HepG2 (cell line): ENCODE data around the gene MFF. TPM values are rescaled to one million over a fixed set of nuclear protein-coding genes. Genes with fewer than 3 reads are reported as not detected.
A peak's percentile ranks its signal among the peaks of the same experiment; 100 is the strongest.

Source experiments
- ATAC-seq: fragments of 200-7000 bp; cut with Tn5 transposase; 3 replicates; pipeline ENCODE4 v1.9.1; 2020; ENCODE audit warnings: mild to moderate bottlenecking, moderate library complexity
- Bru-seq: library from RNA; stranded (reverse); fragments of 400-500 nt; gene quantifications from one replicate; lab custom pipeline; 2021; lab: Mats Ljungman, UMichigan
- BruChase-seq, 2 experiments: library from RNA; stranded (reverse); fragments of 400-500 nt; gene quantifications; one replicate each; lab custom pipeline; 2021; lab: Mats Ljungman, UMichigan
- BruUV-seq: library from RNA; stranded (reverse); fragments of 400-500 nt; replicated peaks from 2 replicates; lab custom pipeline; 2021; lab: Mats Ljungman, UMichigan
- CTCF ChIA-PET: fragments of 300-600 bp; formaldehyde crosslinking; extraction: SDS; loops from one replicate; lab custom pipeline; 2021; ENCODE audit warnings: low total read pairs, inconsistent platforms, low intra/inter-chr PET ratio; lab: Yijun Ruan, JAX
- POLR2A ChIA-PET: fragments of 350-600 bp; sonication (Branson Sonifier 250); formaldehyde crosslinking; loops from one replicate; lab custom pipeline; 2020; ENCODE audit warnings: antibody characterized with exemption, inconsistent platforms; lab: Yijun Ruan, JAX
- DNase-seq: peaks from one replicate; pipeline ENCODE4 v3.0.0-alpha.2; 2015; ENCODE audit warnings: low spot score
- FAIRE-seq: peaks from 3 replicates; lab custom pipeline; 2011; peaks lifted over from hg19 to GRCh38; lab: Jason Lieb, UNC
- H2AFZ ChIP-seq: one replicate; pipeline ENCODE4 v1.6.1; 2011; ENCODE audit warnings: low read length, inconsistent platforms
- H3K27ac ChIP-seq: fragments of 300-600 bp; 3 replicates; pipeline ENCODE4 v1.8.0; 2011; ENCODE audit warnings: mixed run types, mild to moderate bottlenecking, mixed read lengths, low read length, inconsistent platforms; ENCODE audit not compliant: insufficient read depth; ENCODE audit errors: extremely low read length
- H3K27me3 ChIP-seq, 2 experiments: fragments of 200-600 bp in 1 of 2; 2 replicates in 1 of 2; 3 replicates in 1 of 2; pipeline versions ENCODE4 v1.6.0 to v1.8.0; 2011; ENCODE audit warnings: low read length in 2 of 2, mild to moderate bottlenecking in 2 of 2, moderate library complexity in 2 of 2, inconsistent platforms in 1 of 2; ENCODE audit not compliant: insufficient read depth in 2 of 2, control insufficient read depth in 1 of 2
- H3K36me3 ChIP-seq, 2 experiments: fragments of 200-600 bp in 1 of 2; replicated peaks in 1 of 2; 2 replicates in 1 of 2; 3 replicates in 1 of 2; pipeline versions ENCODE4 v1.5.1 to v1.8.0; 2011; ENCODE audit warnings: low read length in 2 of 2, inconsistent platforms in 1 of 2; ENCODE audit not compliant: insufficient read depth in 2 of 2, control insufficient read depth in 1 of 2
- H3K4me1 ChIP-seq: 2 replicates; pipeline ENCODE4 v1.5.1; 2012; ENCODE audit warnings: low read length, inconsistent platforms; ENCODE audit not compliant: insufficient read depth
- H3K4me2 ChIP-seq: 2 replicates; pipeline ENCODE4 v1.6.0; 2011; ENCODE audit warnings: low read depth, low read length, inconsistent platforms
- H3K4me3 ChIP-seq, 3 experiments: fragments of 200-600 bp in 1 of 3; sonication (generic), shearing (Covaris generic) in 1 of 3; replicated peaks in 1 of 3; 2 replicates each; pipeline ENCODE4 v1.5.1; 2011 to 2016; ENCODE audit warnings: low read length in 3 of 3, inconsistent platforms in 2 of 3, low read depth in 2 of 3, mild to moderate bottlenecking in 2 of 3, control low read depth in 1 of 3, mixed read lengths in 1 of 3; ENCODE audit not compliant: insufficient read depth in 1 of 3
- H3K79me2 ChIP-seq: one replicate; pipeline ENCODE4 v1.6.1; 2011; ENCODE audit warnings: low read length, inconsistent platforms; ENCODE audit not compliant: insufficient read depth
- H3K9ac ChIP-seq: 2 replicates; pipeline ENCODE4 v1.6.0; 2011; ENCODE audit warnings: mild to moderate bottlenecking, low read depth, low read length, inconsistent platforms; ENCODE audit not compliant: insufficient read depth
- H3K9me3 ChIP-seq: 2 replicates; pipeline ENCODE4 v1.5.1; 2012; ENCODE audit warnings: mild to moderate bottlenecking, low read length
- H4K20me1 ChIP-seq: 2 replicates; pipeline ENCODE4 v1.6.0; 2011; ENCODE audit warnings: inconsistent platforms, mild to moderate bottlenecking, low read length, moderate library complexity; ENCODE audit not compliant: insufficient read depth
- CENPT ChIP-seq: sonication (generic); formaldehyde crosslinking; IDR thresholded peaks from 2 replicates; pipeline ENCODE4 v1.8.0; 2022; ENCODE audit warnings: low read depth, mild to moderate bottlenecking, moderate library complexity, missing genetic modification reagents
- CHD4 ChIP-seq: fragments of 200-600 bp; sonication (generic); IDR thresholded peaks from 2 replicates; pipeline ENCODE4 v1.7.0; 2017; ENCODE audit warnings: mild to moderate bottlenecking, low read length, borderline replicate concordance
- FOSL2 ChIP-seq: sonication (generic); formaldehyde crosslinking; IDR thresholded peaks from 2 replicates; pipeline ENCODE4 v1.4.0; 2020; ENCODE audit warnings: missing genetic modification reagents
- LBX2 ChIP-seq: sonication (generic); formaldehyde crosslinking; IDR thresholded peaks from 2 replicates; pipeline ENCODE4 v1.5.0; 2020; ENCODE audit warnings: missing genetic modification reagents, mild to moderate bottlenecking, borderline replicate concordance
- NBN ChIP-seq: fragments of 450-650 bp; conservative IDR thresholded peaks from 2 replicates; pipeline ENCODE4 v1.6.1; 2017
- NFKB2 ChIP-seq: sonication (generic); formaldehyde crosslinking; IDR thresholded peaks from 2 replicates; pipeline ENCODE4 v1.4.0; 2020; ENCODE audit warnings: missing genetic modification reagents, borderline replicate concordance
- NKX3-1 ChIP-seq: sonication (generic); formaldehyde crosslinking; IDR thresholded peaks from 2 replicates; pipeline ENCODE4 v1.5.0; 2020; ENCODE audit warnings: missing genetic modification reagents
- TOPORS ChIP-seq: sonication (generic); formaldehyde crosslinking; IDR thresholded peaks from 2 replicates; pipeline ENCODE4 v1.8.0; 2023; ENCODE audit warnings: mild to moderate bottlenecking, missing genetic modification reagents
- ZBTB20 ChIP-seq: sonication (generic); formaldehyde crosslinking; IDR thresholded peaks from 2 replicates; pipeline ENCODE4 v1.8.1; 2023; ENCODE audit warnings: missing genetic modification reagents, low read depth, mild to moderate bottlenecking, borderline replicate concordance
- ZNF674 ChIP-seq: sonication (generic); formaldehyde crosslinking; IDR thresholded peaks from 2 replicates; pipeline ENCODE4 v1.5.0; 2020; ENCODE audit warnings: low read depth, mild to moderate bottlenecking, missing genetic modification reagents
- WGBS: methylation state at CpG from one replicate; pipeline ENCODE4 v1.1.6; 2017; ENCODE audit warnings: low lambda C conversion rate; 5-methylcytosine and 5-hydroxymethylcytosine counted together
- in situ Hi-C: cut with HindIII; loops from 2 replicates; pipeline ENCODE4 v1.10.0; 2017; ENCODE audit warnings: low pct_unique_long_range_greater_than_20kb; ENCODE audit not compliant: extremely low pct_ligation_motif_present
- intact Hi-C: fragments of 100-400 bp; cut with micrococcal nuclease; formaldehyde crosslinking; loops from one replicate; pipeline ENCODE4 v1.10.0; 2022; ENCODE audit not compliant: unreplicated experiment
- long read RNA-seq, 2 experiments: library from RNA in 1 of 2; library from polyadenylated mRNA in 1 of 2; stranded (forward) in 1 of 2; unstranded in 1 of 2; transcript quantifications; one replicate each; pipeline ENCODE4 v2.0.0, GENCODE V29; 2019 to 2022
- polyA minus RNA-seq, 3 experiments: library from RNA; depleted of rRNA, polyadenylated mRNA; stranded (reverse); fragments of >200 nt; gene quantifications; 2 replicates each; pipeline ENCODE4 v1.2.3, GENCODE V29; 2011; ENCODE audit warnings: low replicate concordance in 1 of 3
- polyA plus RNA-seq, 8 experiments: library from polyadenylated mRNA; depleted of rRNA in 3 of 8; stranded (reverse) in 7 of 8; unstranded in 1 of 8; fragments of >200 nt; fragmentation: Illumina TruSeq in 4 of 8; extraction: Trizol in 4 of 8; gene quantifications; 2 replicates each; pipeline versions ENCODE4 v1.2.1 to v1.2.3, GENCODE V29; 2011 to 2016; ENCODE audit warnings: low read depth in 4 of 8, missing spikeins in 1 of 8, mixed read lengths in 1 of 8; ENCODE audit not compliant: insufficient read depth in 1 of 8
- total RNA-seq, 5 experiments: library from RNA; depleted of rRNA; stranded (reverse); fragments of >200 nt; fragmentation: Illumina TruSeq; extraction: Trizol; gene quantifications; 2 replicates each; pipeline ENCODE4 v1.2.3, GENCODE V29; 2016; ENCODE audit warnings: low read depth in 1 of 5

MFF gene
- total RNA-seq (2016; rRNA removed; fragmentation: Illumina TruSeq; extraction: Trizol) (156 and 170 TPM in 2 replicates), polyA plus RNA-seq (2011; rRNA removed) (65.2 and 81.9 TPM in 2 replicates), polyA minus RNA-seq (2011; rRNA and poly(A)+ RNA removed; ENCODE audit: low replicate concordance) (43.9 and 55.7 TPM in 2 replicates), Bru-seq, nascent RNA (percentile 97 among the genes with signal in this experiment), BruChase-seq, experiment 1, labeled RNA remaining after a 6-hour chase (percentile 89 among the genes with signal in this experiment), BruChase-seq, experiment 2, labeled RNA remaining after a 2-hour chase (percentile 91 among the genes with signal in this experiment)
- 211 and 258 TPM in 2 replicates for total RNA-seq (2016; cell fraction: cytosol; rRNA removed; fragmentation: Illumina TruSeq; extraction: Trizol; ENCODE audit: low read depth)
- total RNA-seq (2016; cell fraction: insoluble cytoplasmic fraction; rRNA removed; fragmentation: Illumina TruSeq; extraction: Trizol): 151 and 164 TPM in 2 replicates
- total RNA-seq (2016; cell fraction: membrane; rRNA removed; fragmentation: Illumina TruSeq; extraction: Trizol): 255 and 291 TPM in 2 replicates
- 113 and 118 TPM in 2 replicates for total RNA-seq (2016; cell fraction: nucleus; rRNA removed; fragmentation: Illumina TruSeq; extraction: Trizol)
- polyA plus RNA-seq (2011; cell fraction: cytosol; rRNA removed): 61.6 and 68.3 TPM in 2 replicates
- 67.5 and 75.8 TPM in 2 replicates for polyA plus RNA-seq (2011; cell fraction: nucleus; rRNA removed)
- 115 and 154 TPM in 2 replicates for polyA plus RNA-seq (2012)
- 355 and 451 TPM in 2 replicates for polyA plus RNA-seq (2016; cell fraction: cytosol; fragmentation: Illumina TruSeq; extraction: Trizol; ENCODE audit: low read depth)
- 213 and 226 TPM in 2 replicates for polyA plus RNA-seq (2016; cell fraction: insoluble cytoplasmic fraction; fragmentation: Illumina TruSeq; extraction: Trizol; ENCODE audit: low read depth)
- polyA plus RNA-seq (2016; cell fraction: membrane; fragmentation: Illumina TruSeq; extraction: Trizol; ENCODE audit: low read depth): 302 and 346 TPM in 2 replicates
- polyA plus RNA-seq (2016; cell fraction: nucleus; fragmentation: Illumina TruSeq; extraction: Trizol; ENCODE audit: insufficient read depth, low read depth): 165 and 167 TPM in 2 replicates
- 63.0 and 70.4 TPM in 2 replicates for polyA minus RNA-seq (2011; cell fraction: cytosol; rRNA and poly(A)+ RNA removed)
- 225 and 231 TPM in 2 replicates for polyA minus RNA-seq (2011; cell fraction: nucleus; rRNA and poly(A)+ RNA removed)
- long read RNA-seq, experiment 1, transcript MFF-202 (8 exons, 1,760 nt): minor isoform, 9 of 185 reads
- long read RNA-seq, experiment 1, transcript MFF-205 (7 exons, 1,085 nt): major isoform, 67 of 185 reads
- long read RNA-seq, experiment 1, transcript MFF-201 (9 exons, 2,004 nt): minor isoform, 26 of 185 reads
- long read RNA-seq, experiment 1, transcript MFF-219 (5 exons, 820 nt): minor isoform, 13 of 185 reads
- long read RNA-seq, experiment 1, partial matches to known transcripts: 9 of 185 reads
- long read RNA-seq, experiment 1, other reads (novel, unspliced or antisense): 54 of 185 reads
- long read RNA-seq, experiment 2, transcript MFF-219 (5 exons, 820 nt): minor isoform, 13 of 224 reads
- long read RNA-seq, experiment 2, transcript MFF-207 (6 exons, 1,548 nt): minor isoform, 11 of 224 reads
- long read RNA-seq, experiment 2, transcript MFF-205 (7 exons, 1,085 nt): major isoform, 75 of 224 reads
- long read RNA-seq, experiment 2, transcript MFF-201 (9 exons, 2,004 nt): minor isoform, 33 of 224 reads
- long read RNA-seq, experiment 2, partial matches to known transcripts: 25 of 224 reads
- long read RNA-seq, experiment 2, other reads (novel, unspliced or antisense): 52 of 224 reads

GRCh38 chr2:227324995-227325838 is at the start of gene MFF:
Gene MFF, plus strand, starts transcription at chr2:227325251. Its CDS starts 5,415 bp downstream, at chr2:227330666.
- Histone ChIP-seq H3K4me2 (peak within 1 kb of the TSS; percentile 94), H3K4me1 (peaks cover 37% of the 10 kb centered on the region), H2AFZ (peak within 1 kb of the TSS; percentile 97), H3K9me3 (peaks cover 14% of the 10 kb centered on the region), H3K27ac (peak within 1 kb of the TSS; percentile 87), H3K9ac (peak within 1 kb of the TSS; percentile 95), H3K36me3 (peaks cover 0 to 11% of the 10 kb centered on the region in 2 experiments; a peak in 1 of 5 replicates), H3K4me3 (peak within 1 kb of the TSS; percentile 94 to 98 (median 96)), H4K20me1 (no peaks in the 10 kb centered on the region), H3K27me3 (no peaks in the 10 kb centered on the region), H3K79me2 (peaks cover 55% of the 10 kb centered on the region)
- ATAC-seq (peak; percentile 97), FAIRE-seq (peak; percentile 55), DNase-seq (peak; percentile 92)
- ChIA-PET POLR2A (interaction anchor here (1.5 to 2.7 kb wide), 4 partner anchors 12 to 129 kb away, joined by 3 to 33 read pairs (median 8); no protein-coding TSS in a partner anchor), CTCF (no interaction called here)
- BruUV-seq: no TSS peak
- in situ Hi-C loops (no loop called here), intact Hi-C loops (loop anchor here (2.0 to 5.0 kb wide), 3 partner anchors 86 to 492 kb away; no protein-coding TSS in a partner anchor)
- 9% methylated on average over 50 of the region's 67 CpGs for WGBS
- TF ChIP-seq TOPORS (CRISPR knock-in tag) (peak; percentile 92), LBX2 (peak; percentile 97; the same call in 1 of the 2 replicates), NFKB2 (CRISPR knock-in tag) (peak; percentile 98), CHD4 (peak; percentile 35; the same call in 1 of the 2 replicates), CENPT (CRISPR knock-in tag) (peak; percentile 97), ZNF674 (CRISPR knock-in tag) (peak; percentile 92), FOSL2 (CRISPR knock-in tag) (peak; percentile 73), NBN (no peak), ZBTB20 (CRISPR knock-in tag) (peak; percentile 94; the same call in 1 of the 2 replicates), NKX3-1 (CRISPR knock-in tag) (peak; percentile 98)
